Gastroesophageal sphincter (tissue), 4 donors: ENCODE measurements around the gene MRGPRX2. TPM values are rescaled to one million over a fixed set of nuclear protein-coding genes. Genes with fewer than 3 reads are reported as not detected.

Experiments used
- ATAC-seq: fragments of 150-250 bp; one replicate; pipeline ENCODE4 v1.9.1; 2016; ENCODE audit warnings: mild to moderate bottlenecking, moderate library complexity
- H3K27ac ChIP-seq, 4 donors: fragments of 200-600 bp; sonication (generic) in 3 of 4; 1 replicate in 3 of 4; 2 replicates in 1 of 4; pipeline ENCODE4 v1.5.1; 2016 to 2019
- H3K27me3 ChIP-seq: fragments of 200-600 bp; sonication (generic); one replicate; pipeline ENCODE4 v1.5.1; 2019
- H3K36me3 ChIP-seq, 2 donors: fragments of 200-600 bp; sonication (generic); one replicate each; pipeline ENCODE4 v1.5.1; 2019; ENCODE audit warnings: control low read depth in 1 of 2
- H3K4me1 ChIP-seq, 3 donors: fragments of 200-600 bp; sonication (generic); 1 replicate in 2 of 3; 2 replicates in 1 of 3; pipeline ENCODE4 v1.5.1; 2016 to 2019; ENCODE audit warnings: control low read depth in 2 of 3
- H3K4me3 ChIP-seq, 2 donors: fragments of 200-600 bp; sonication (generic); one replicate each; pipeline ENCODE4 v1.5.1; 2019; ENCODE audit warnings: mild to moderate bottlenecking in 1 of 2, moderate library complexity in 1 of 2
- H3K9me3 ChIP-seq, 3 donors: fragments of 200-600 bp; sonication (generic); one replicate each; pipeline ENCODE4 v1.5.1; 2017 to 2019; ENCODE audit warnings: control low read depth in 2 of 3
- EP300 ChIP-seq: sonication (generic); formaldehyde crosslinking; IDR thresholded peaks from one replicate; pipeline ENCODE4 v1.6.1; 2017; ENCODE audit warnings: antibody characterized with exemption, mild to moderate bottlenecking
- POLR2A ChIP-seq, 2 donors: fragments of 450-650 bp; IDR thresholded peaks; one replicate each; pipeline ENCODE4 v1.6.1; 2017; ENCODE audit warnings: antibody characterized with exemption in 2 of 2, mild to moderate bottlenecking in 2 of 2, moderate library complexity in 1 of 2
- POLR2AphosphoS5 ChIP-seq: sonication (generic); formaldehyde crosslinking; IDR thresholded peaks from one replicate; pipeline ENCODE4 v1.6.1; 2017; ENCODE audit warnings: antibody characterized with exemption
- WGBS, 2 donors: methylation state at CpG; one replicate each; pipeline ENCODE4 v1.1.5; 2018; ENCODE audit warnings: low coverage in 1 of 2; 5-methylcytosine and 5-hydroxymethylcytosine counted together
- total RNA-seq, 4 donors: library from RNA; depleted of rRNA; stranded (reverse); fragments of >200 nt; gene quantifications; one replicate each; pipeline ENCODE4 v1.1.0, GENCODE V29; 2016
- TF ChIP-seq, protein P1 (sequence below), 4 experiments: fragments of 200-600 bp in 2 of 4; fragments of 450-650 bp in 2 of 4; sonication (generic) in 1 of 4; IDR thresholded peaks; one replicate each; pipeline ENCODE4 v1.5.1; 2017 to 2019; ENCODE audit warnings: antibody characterized with exemption in 4 of 4, mild to moderate bottlenecking in 2 of 4, moderate library complexity in 2 of 4

The MRGPRX2 gene
- total RNA-seq, 4 donors from 2014 or later: 0.67 TPM; not detected in 3

DNA sequence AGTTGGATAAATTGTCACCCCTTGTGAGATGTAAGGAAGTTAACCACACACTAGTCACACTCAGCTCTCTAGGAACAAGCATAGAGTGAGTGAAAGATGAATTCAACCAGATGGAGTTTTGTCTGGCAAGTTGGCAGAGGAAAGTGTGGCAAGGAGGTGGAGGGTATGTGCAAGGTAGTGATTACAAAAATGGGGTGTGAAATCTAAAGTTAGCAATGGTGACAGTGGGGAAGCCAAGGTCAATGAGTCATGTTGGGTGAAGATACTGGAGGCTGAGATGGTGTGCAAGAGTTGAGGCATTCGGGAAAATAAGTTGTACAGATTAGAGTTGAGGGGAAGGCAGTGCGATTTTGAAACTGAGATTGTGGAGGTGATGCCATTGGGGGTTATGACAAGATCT is 33.7 kb downstream of the MRGPRX2 start:
- ATAC-seq: no peak
- Histone ChIP-seq H3K27ac (no peak overlapping the region), H3K9me3 (no peaks in the 10 kb centered on the region), H3K4me1 (no peaks in the 10 kb centered on the region), H3K27me3 (peaks cover 6% of the 10 kb centered on the region), H3K4me3 (no peak overlapping the region), H3K36me3 (no peaks in the 10 kb centered on the region)
- no peak for TF ChIP-seq EP300
- no peak for TF ChIP-seq POLR2AphosphoS5
- TF ChIP-seq, protein P1, sequence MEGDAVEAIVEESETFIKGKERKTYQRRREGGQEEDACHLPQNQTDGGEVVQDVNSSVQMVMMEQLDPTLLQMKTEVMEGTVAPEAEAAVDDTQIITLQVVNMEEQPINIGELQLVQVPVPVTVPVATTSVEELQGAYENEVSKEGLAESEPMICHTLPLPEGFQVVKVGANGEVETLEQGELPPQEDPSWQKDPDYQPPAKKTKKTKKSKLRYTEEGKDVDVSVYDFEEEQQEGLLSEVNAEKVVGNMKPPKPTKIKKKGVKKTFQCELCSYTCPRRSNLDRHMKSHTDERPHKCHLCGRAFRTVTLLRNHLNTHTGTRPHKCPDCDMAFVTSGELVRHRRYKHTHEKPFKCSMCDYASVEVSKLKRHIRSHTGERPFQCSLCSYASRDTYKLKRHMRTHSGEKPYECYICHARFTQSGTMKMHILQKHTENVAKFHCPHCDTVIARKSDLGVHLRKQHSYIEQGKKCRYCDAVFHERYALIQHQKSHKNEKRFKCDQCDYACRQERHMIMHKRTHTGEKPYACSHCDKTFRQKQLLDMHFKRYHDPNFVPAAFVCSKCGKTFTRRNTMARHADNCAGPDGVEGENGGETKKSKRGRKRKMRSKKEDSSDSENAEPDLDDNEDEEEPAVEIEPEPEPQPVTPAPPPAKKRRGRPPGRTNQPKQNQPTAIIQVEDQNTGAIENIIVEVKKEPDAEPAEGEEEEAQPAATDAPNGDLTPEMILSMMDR (IDR thresholded peaks at IDR 0.05): no peak
- TF ChIP-seq POLR2A (IDR thresholded peaks at IDR 0.05): no peak
- WGBS, 2 donors: 78 to 83% methylated on average over 2 of the region's 2 CpGs

DNA sequence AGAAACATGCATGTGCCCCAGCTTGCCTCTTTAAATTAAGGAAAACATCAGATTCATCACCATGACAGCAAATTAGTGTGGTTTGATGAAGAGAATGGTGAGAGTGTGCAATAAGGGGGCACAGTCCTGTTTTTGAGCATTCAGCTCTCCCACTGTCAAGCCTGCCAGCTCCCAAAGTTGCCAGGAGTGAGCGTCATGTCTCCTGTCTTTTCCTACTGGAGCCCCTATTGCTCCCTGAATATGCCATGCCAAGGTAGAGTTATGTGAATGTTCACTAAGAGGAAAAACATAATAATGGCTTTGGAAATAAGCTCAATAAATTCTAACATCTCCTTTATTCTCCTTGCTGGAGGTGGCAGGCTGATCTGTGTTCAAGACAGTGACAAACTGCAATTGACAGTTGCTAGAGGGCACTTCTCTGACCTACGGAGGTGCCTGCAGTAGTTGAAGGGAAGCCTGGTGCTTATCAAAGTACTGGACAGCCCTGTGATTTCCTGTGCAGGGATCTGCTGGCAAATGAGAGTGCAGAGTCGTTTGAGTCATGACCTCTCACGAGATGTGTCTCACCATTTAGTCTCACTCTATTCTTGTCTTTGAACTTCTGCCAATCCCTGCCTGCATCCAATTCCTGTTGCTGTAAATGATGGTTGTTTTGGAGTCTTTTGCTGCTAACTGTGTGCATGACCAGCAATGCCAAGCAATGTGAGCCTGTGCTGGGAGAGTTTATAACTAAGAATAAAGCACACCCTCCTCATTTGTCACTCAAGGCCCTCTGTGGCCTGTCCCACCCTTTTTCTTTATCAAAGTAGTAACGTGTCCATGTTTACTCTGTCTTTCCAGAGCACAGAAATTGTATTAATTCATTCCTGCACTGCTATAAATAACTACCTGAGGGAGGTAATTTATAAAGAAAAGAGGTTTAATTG is 34.8 kb downstream of the MRGPRX2 start:
- Histone ChIP-seq H3K27ac (no peak overlapping the region), H3K27me3 (peaks cover 6% of the 10 kb centered on the region), H3K36me3 (no peaks in the 10 kb centered on the region), H3K4me3 (no peak overlapping the region), H3K4me1 (no peaks in the 10 kb centered on the region), H3K9me3 (no peaks in the 10 kb centered on the region)
- no peak for TF ChIP-seq POLR2A (IDR thresholded peaks at IDR 0.05)
- WGBS, 2 donors: 24 to 28% methylated on average over 3 to 4 of the region's 5 CpGs
- no peak for ATAC-seq

DNA sequence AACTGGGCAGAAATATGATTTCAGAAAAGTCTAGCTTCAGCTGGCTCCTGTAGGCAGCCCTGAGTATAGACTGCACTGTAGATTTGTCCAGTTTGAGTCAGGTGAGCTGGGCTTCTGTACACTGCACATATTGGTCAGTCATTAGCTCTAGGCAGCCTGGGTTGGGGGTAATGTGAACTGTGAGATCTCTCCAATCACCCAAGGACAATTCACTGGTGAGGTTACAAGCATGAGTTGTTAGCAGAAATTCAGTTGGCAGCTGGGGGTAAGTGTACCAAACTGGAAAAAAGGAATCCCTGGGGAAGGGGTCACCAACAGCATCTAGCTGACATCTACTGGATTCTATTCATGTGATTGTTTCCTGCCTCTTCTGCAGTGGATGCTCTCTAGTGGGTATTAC is 39.7 kb downstream of the MRGPRX2 start:
- Histone ChIP-seq H3K27me3 (peaks cover 6% of the 10 kb centered on the region), H3K4me3 (no peak overlapping the region), H3K9me3 (no peaks in the 10 kb centered on the region), H3K36me3 (no peaks in the 10 kb centered on the region), H3K27ac (no peak overlapping the region), H3K4me1 (no peaks in the 10 kb centered on the region)
- ATAC-seq: no peak
- TF ChIP-seq, protein P1 (IDR thresholded peaks at IDR 0.05): no peak
- no peak for TF ChIP-seq EP300
- TF ChIP-seq POLR2A (IDR thresholded peaks at IDR 0.05): no peak
- TF ChIP-seq POLR2AphosphoS5: no peak

DNA sequence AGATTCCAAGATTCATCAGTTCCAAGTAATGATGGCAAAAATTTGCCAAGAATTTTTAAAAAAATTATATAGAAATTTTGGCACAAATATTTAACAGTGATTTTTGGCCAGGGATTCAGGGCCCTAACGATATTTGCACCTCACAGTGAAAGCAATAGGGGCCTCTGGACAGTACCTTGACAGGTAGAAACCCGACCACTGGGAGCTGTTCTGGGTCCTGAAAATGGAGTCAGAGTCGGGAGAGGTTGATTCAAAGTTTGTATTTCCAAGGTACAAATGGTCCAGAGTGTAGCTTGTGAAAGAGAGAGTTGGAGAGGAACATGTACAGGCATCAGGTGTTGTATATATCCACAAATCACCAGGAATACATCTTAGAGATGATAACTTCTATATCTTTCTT is 41.6 kb downstream of the MRGPRX2 start:
- 0 to 7% methylated on average over 3 of the region's 3 CpGs for WGBS, 2 donors
- H3K36me3 ChIP-seq: no peaks in the 10 kb centered on the region
- no peak overlapping the region for H3K4me3 ChIP-seq
- no peaks in the 10 kb centered on the region for H3K9me3 ChIP-seq
- no peaks in the 10 kb centered on the region for H3K4me1 ChIP-seq
- no peaks in the 10 kb centered on the region for H3K27me3 ChIP-seq
- no peak overlapping the region for H3K27ac ChIP-seq
- ATAC-seq: no peak
- TF ChIP-seq, protein P1 (IDR thresholded peaks at IDR 0.05): no peak
- TF ChIP-seq POLR2A (IDR thresholded peaks at IDR 0.05): no peak
- TF ChIP-seq POLR2AphosphoS5: no peak
- TF ChIP-seq EP300: no peak

DNA sequence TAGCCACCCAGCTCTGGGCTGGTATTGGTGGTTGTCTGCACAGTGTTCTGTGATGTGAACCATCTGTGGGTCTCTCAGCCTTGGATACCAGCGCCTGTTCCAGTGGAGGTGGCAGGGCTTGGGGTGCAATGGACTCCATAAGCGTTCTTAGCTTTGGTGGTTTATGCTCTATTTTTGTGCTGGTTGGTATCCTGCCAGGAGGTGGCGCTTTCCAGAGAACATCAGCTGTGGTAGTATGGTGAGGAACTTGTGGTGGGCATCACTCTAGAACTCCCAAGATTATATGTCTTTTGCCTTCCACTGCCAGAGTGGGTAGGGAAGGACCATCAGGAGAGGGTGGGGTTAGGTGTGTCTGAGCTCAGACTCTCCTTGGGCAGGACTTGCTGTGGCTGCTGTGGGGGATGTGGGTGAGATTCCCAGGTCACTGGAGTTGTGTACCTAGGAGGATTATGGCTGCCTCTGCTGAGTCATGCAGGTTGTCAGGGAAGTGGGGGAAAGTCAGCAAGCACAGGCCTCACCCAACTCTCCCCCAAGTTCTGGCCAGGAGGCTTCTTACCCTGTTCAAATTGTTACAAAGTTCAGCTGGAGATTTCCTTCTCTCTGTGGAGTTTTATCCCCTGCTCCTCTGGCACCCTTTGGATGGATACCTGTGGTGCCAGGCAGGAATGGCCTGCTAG is 47.2 kb downstream of the MRGPRX2 start:
- H3K27me3 ChIP-seq: no peaks in the 10 kb centered on the region
- peaks cover 0 to 7% (median 0%) of the 10 kb centered on the region in 3 donors for H3K9me3 ChIP-seq
- ATAC-seq: no peak
- no peak overlapping the region for H3K27ac ChIP-seq
- no peaks in the 10 kb centered on the region for H3K4me1 ChIP-seq
- no peak overlapping the region for H3K4me3 ChIP-seq
- no peaks in the 10 kb centered on the region for H3K36me3 ChIP-seq
- 50% methylated on average over 2 of the region's 3 CpGs; no CpG with 5 or more reads in 1 of the 2 donors for WGBS, 2 donors
- TF ChIP-seq EP300: no peak
- TF ChIP-seq, protein P1 (IDR thresholded peaks at IDR 0.05): no peak
- TF ChIP-seq POLR2A (IDR thresholded peaks at IDR 0.05): no peak
- TF ChIP-seq POLR2AphosphoS5: no peak
